MM.1S (cell line): Measurements from ENCODE around the gene BTK.

Experiments used
- DNase-seq: peaks from one replicate; pipeline ENCODE4 v3.0.0-alpha.2; 2015
- H2AFZ ChIP-seq: fragments of 300-600 bp; sonication (generic); 2 replicates; pipeline ENCODE4 v1.6.0; 2016; ENCODE audit warnings: antibody characterized with exemption, low read length
- H3F3A ChIP-seq: fragments of 300-600 bp; sonication (generic); 2 replicates; pipeline ENCODE4 v1.6.1; 2016; ENCODE audit warnings: mild to moderate bottlenecking, antibody characterized with exemption, low read length, moderate library complexity, mixed read lengths; ENCODE audit not compliant: insufficient read depth
- H3K27ac ChIP-seq: fragments of 300-600 bp; sonication (generic); 2 replicates; pipeline ENCODE4 v1.5.1; 2016; ENCODE audit warnings: mild to moderate bottlenecking, low read length
- H3K27me3 ChIP-seq: fragments of 300-600 bp; sonication (generic); replicated peaks from 2 replicates; pipeline ENCODE4 v1.6.0; 2016; ENCODE audit warnings: low read length; ENCODE audit not compliant: insufficient read depth
- H3K36me3 ChIP-seq: fragments of 300-600 bp; sonication (generic); replicated peaks from 2 replicates; pipeline ENCODE4 v1.6.1; 2016; ENCODE audit warnings: mild to moderate bottlenecking, low read length, mixed read lengths; ENCODE audit not compliant: insufficient read depth
- H3K4me1 ChIP-seq: fragments of 300-600 bp; sonication (generic); 2 replicates; pipeline ENCODE4 v1.6.1; 2016; ENCODE audit warnings: low read length, mixed read lengths
- H3K4me2 ChIP-seq: fragments of 300-600 bp; sonication (generic); 2 replicates; pipeline ENCODE4 v1.6.0; 2016; ENCODE audit warnings: low read depth, low read length
- H3K4me3 ChIP-seq: fragments of 300-600 bp; sonication (generic); 2 replicates; pipeline ENCODE4 v1.5.1; 2016; ENCODE audit warnings: low read length, mixed read lengths
- H3K79me2 ChIP-seq: fragments of 300-600 bp; sonication (generic); 2 replicates; pipeline ENCODE4 v1.6.1; 2016; ENCODE audit warnings: mixed run types, low read length, mixed read lengths
- H3K9ac ChIP-seq: fragments of 300-600 bp; sonication (generic); 2 replicates; pipeline ENCODE4 v1.6.1; 2016; ENCODE audit warnings: low read length, mixed read lengths
- H3K9me2 ChIP-seq: fragments of 300-600 bp; sonication (generic); replicated peaks from 2 replicates; pipeline ENCODE4 v1.6.1; 2016; ENCODE audit warnings: mild to moderate bottlenecking, low read length, mixed read lengths; ENCODE audit not compliant: insufficient read depth
- H3K9me3 ChIP-seq: fragments of 300-600 bp; sonication (generic); replicated peaks from 2 replicates; pipeline ENCODE4 v1.6.1; 2016; ENCODE audit warnings: mild to moderate bottlenecking, low read length, mixed read lengths; ENCODE audit not compliant: insufficient read depth
- H4K20me1 ChIP-seq: fragments of 300-600 bp; sonication (generic); 2 replicates; pipeline ENCODE4 v1.6.1; 2016; ENCODE audit warnings: mild to moderate bottlenecking, low read length, moderate library complexity, mixed read lengths; ENCODE audit not compliant: insufficient read depth
- EZH2 ChIP-seq: fragments of 300-600 bp; sonication (generic); optimal IDR thresholded peaks from 2 replicates; pipeline ENCODE3; 2017; ENCODE audit warnings: low read depth, mild to moderate bottlenecking, antibody characterized with exemption, low read length, mixed read lengths
- EZH2phosphoT487 ChIP-seq: fragments of 300-600 bp; sonication (generic); IDR thresholded peaks from 2 replicates; pipeline ENCODE4 v1.6.1; 2018; ENCODE audit warnings: antibody characterized with exemption, low read length
- TF ChIP-seq, protein P1 (sequence below): fragments of 300-600 bp; sonication (generic); IDR thresholded peaks from 2 replicates; pipeline ENCODE4 v1.5.1; 2016; ENCODE audit warnings: antibody characterized with exemption, low read length, mixed read lengths

Gene BTK

DNA sequence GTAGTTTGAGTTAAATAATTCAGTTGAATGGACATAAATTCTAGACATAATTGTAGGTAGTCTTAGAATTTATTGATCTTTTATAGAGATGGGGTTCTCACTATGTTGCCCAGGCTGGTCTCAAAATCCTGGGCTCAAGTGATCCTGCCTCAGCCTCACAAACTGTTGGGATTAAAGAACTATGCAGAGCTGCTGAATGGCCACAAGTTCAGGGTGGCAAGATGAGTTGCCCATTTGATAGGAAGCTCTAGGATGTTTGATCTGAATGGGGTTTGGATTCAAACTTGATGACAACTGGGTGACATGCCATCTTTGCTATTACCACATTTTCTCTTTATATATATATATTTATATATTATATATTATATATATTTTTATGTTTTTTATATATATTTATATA, 8.4 kb upstream of the BTK start:
- Histone ChIP-seq H3K4me2 (no peak overlapping the region), H3K79me2 (peaks cover 20% of the 10 kb centered on the region), H3F3A (peaks cover 25% of the 10 kb centered on the region), H3K36me3 (peaks cover 4% of the 10 kb centered on the region; the same call in 1 of the 2 replicates), H3K9me3 (no peaks in the 10 kb centered on the region), H3K4me3 (no peak overlapping the region), H4K20me1 (no peaks in the 10 kb centered on the region), H3K9ac (no peak overlapping the region), H3K9me2 (no peaks in the 10 kb centered on the region), H3K27ac (no peak overlapping the region), H3K27me3 (no peaks in the 10 kb centered on the region), H3K4me1 (no peaks in the 10 kb centered on the region), H2AFZ (no peak overlapping the region)
- no peak for DNase-seq
- TF ChIP-seq, protein P1, sequence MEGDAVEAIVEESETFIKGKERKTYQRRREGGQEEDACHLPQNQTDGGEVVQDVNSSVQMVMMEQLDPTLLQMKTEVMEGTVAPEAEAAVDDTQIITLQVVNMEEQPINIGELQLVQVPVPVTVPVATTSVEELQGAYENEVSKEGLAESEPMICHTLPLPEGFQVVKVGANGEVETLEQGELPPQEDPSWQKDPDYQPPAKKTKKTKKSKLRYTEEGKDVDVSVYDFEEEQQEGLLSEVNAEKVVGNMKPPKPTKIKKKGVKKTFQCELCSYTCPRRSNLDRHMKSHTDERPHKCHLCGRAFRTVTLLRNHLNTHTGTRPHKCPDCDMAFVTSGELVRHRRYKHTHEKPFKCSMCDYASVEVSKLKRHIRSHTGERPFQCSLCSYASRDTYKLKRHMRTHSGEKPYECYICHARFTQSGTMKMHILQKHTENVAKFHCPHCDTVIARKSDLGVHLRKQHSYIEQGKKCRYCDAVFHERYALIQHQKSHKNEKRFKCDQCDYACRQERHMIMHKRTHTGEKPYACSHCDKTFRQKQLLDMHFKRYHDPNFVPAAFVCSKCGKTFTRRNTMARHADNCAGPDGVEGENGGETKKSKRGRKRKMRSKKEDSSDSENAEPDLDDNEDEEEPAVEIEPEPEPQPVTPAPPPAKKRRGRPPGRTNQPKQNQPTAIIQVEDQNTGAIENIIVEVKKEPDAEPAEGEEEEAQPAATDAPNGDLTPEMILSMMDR, result no peak
- TF ChIP-seq EZH2phosphoT487 (no peak), EZH2 (no peak)

DNA sequence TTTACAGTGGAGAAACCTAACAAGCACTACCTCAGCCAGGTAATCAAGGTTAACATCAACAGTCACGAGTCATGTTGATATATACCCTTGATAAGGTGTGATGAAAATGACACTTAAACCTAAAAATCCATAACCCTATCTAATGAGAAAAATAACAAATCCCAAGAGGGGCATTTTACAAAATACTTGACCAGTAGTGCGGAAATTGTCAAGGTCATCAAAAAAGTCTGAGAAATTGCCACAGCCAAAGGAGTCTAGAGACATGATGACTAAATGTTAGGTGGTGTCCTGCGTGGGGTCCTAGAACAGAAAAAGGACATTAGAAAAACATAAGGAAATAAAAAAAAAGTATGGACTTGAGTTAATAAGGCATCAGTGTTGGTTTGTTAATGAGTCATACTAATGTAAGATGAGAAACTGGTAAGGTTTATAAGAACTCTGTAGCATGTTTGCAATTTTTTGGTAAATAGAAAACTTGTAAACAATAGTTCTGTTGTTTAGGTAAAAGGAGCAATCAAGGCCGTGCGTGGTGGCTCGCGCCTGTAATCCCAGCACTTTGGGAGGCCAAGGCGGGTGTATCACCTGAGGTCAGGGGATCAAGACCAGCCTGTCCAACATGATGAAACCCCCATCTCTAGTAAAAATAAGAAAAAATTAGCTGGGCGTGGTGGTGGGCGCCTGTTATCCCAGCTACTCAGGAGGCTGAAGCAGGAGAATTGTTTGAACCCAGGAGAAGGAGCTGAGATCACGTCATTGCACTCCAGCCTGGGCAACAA, 7.7 kb upstream of the BTK start:
- Histone ChIP-seq H3K36me3 (peaks cover 4% of the 10 kb centered on the region; the same call in 1 of the 2 replicates), H3K9ac (no peak overlapping the region)

DNA sequence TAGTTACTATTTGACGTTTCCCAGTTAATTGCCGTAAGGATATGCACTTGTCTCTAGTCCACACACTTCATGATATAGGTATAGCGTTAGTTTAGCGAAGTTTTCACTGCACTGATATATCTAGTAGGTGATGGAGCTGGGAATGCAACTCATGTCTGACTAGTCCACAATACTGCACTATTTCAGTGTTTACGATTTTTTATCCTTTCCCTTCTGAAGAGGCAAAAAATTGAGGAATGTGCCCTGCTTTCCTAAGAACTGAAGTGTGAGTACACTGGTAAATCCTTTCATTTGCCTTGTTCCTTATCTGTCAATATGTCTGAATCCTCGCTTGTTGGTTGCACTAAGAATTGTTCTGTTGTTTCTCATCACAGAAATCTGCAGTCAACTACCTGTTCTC, 5.8 kb upstream of the BTK start:
- H3K4me3 ChIP-seq, result peak overlapping the region; percentile 72
- TF ChIP-seq EZH2phosphoT487, result no peak
- no peak for TF ChIP-seq EZH2
- TF ChIP-seq, protein P1, result no peak
- peak overlapping the region; percentile 53 for H3K4me2 ChIP-seq
- H3K36me3 ChIP-seq, result peaks cover 4% of the 10 kb centered on the region; the same call in 1 of the 2 replicates
- no peaks in the 10 kb centered on the region for H4K20me1 ChIP-seq
- H3K9ac ChIP-seq, result peak overlapping the region; percentile 87
- peak overlapping the region; percentile 50; the same call in 1 of the 2 replicates for H3K27ac ChIP-seq
- H2AFZ ChIP-seq, result no peak overlapping the region
- no peaks in the 10 kb centered on the region for H3K27me3 ChIP-seq
- H3K9me3 ChIP-seq, result no peaks in the 10 kb centered on the region
- DNase-seq, result no peak
- no peaks in the 10 kb centered on the region for H3K9me2 ChIP-seq
- peaks cover 12% of the 10 kb centered on the region for H3F3A ChIP-seq
- 0 out of 2 replicates have a peak, but pooled peaks cover under 1% of the 10 kb centered on the region for H3K4me1 ChIP-seq
- peaks cover 20% of the 10 kb centered on the region for H3K79me2 ChIP-seq

More for the DNA sequence above, 7.7 kb upstream of the BTK start:
- H3K4me2 ChIP-seq, result no peak overlapping the region
- TF ChIP-seq EZH2 (no peak), EZH2phosphoT487 (no peak)
- TF ChIP-seq, protein P1, result no peak
- peaks cover 20% of the 10 kb centered on the region for H3K79me2 ChIP-seq
- no peak overlapping the region for H2AFZ ChIP-seq
- H3K9me2 ChIP-seq, result no peaks in the 10 kb centered on the region
- no peaks in the 10 kb centered on the region for H3K4me1 ChIP-seq
- H3K27me3 ChIP-seq, result no peaks in the 10 kb centered on the region
- no peaks in the 10 kb centered on the region for H3K9me3 ChIP-seq
- H3K27ac ChIP-seq, result no peak overlapping the region
- peaks cover 21% of the 10 kb centered on the region for H3F3A ChIP-seq
- DNase-seq, result no peak
- H3K4me3 ChIP-seq, result no peak overlapping the region
- no peaks in the 10 kb centered on the region for H4K20me1 ChIP-seq
